SK-N-SH (cell line): ENCODE measurements around the gene MTHFD2L. TPM values are rescaled to one million over a fixed set of nuclear protein-coding genes. Genes with fewer than 3 reads are reported as not detected.

Experiments
- CTCF ChIA-PET: fragments of 300-600, 350-600 bp; formaldehyde crosslinking; extraction: SDS; loops from one replicate; lab custom pipeline; 2021; lab: Yijun Ruan, JAX
- POLR2A ChIA-PET: fragments of 350-600 bp; sonication (Branson Sonifier 250); formaldehyde crosslinking; extraction: SDS; loops from one replicate; lab custom pipeline; 2020; ENCODE audit warnings: antibody characterized with exemption, inconsistent platforms; lab: Yijun Ruan, JAX
- DNase-seq: peaks from one replicate; pipeline ENCODE4 v3.0.0; 2012
- H2AFZ ChIP-seq: fragments of 200-600 bp; sonication (generic); 2 replicates; pipeline ENCODE4 v1.8.1; 2016; ENCODE audit warnings: antibody characterized with exemption, mild to moderate bottlenecking, low read depth
- H3F3A ChIP-seq: fragments of 200-600 bp; sonication (generic); replicated peaks from 2 replicates; pipeline ENCODE3; 2016; ENCODE audit warnings: antibody characterized with exemption, mild to moderate bottlenecking; ENCODE audit not compliant: insufficient read depth
- H3K27ac ChIP-seq, 2 experiments: fragments of 200-500 bp in 1 of 2; fragments of 200-600 bp in 1 of 2; sonication (Bioruptor generic) in 1 of 2; sonication (generic), shearing (Covaris generic) in 1 of 2; 2 replicates each; pipeline versions ENCODE4 v1.5.1 to v1.6.1; 2014 to 2016; ENCODE audit warnings: low read depth in 2 of 2, inconsistent platforms in 1 of 2, low read length in 1 of 2, mild to moderate bottlenecking in 1 of 2, mixed read lengths in 1 of 2
- H3K27me3 ChIP-seq: fragments of 200-600 bp; sonication (generic), shearing (Covaris generic); 2 replicates; pipeline ENCODE4 v1.6.1; 2016; ENCODE audit warnings: mixed run types; ENCODE audit not compliant: insufficient read depth
- H3K36me3 ChIP-seq, 2 experiments: fragments of 200-500 bp in 1 of 2; fragments of 200-600 bp in 1 of 2; sonication (Bioruptor generic) in 1 of 2; sonication (generic) in 1 of 2; replicated peaks in 1 of 2; 2 replicates each; pipeline versions ENCODE3 to v1.5.1; 2014 to 2016; ENCODE audit warnings: low read length in 1 of 2, mild to moderate bottlenecking in 1 of 2; ENCODE audit not compliant: insufficient read depth in 2 of 2, control insufficient read depth in 1 of 2
- H3K4me1 ChIP-seq, 2 experiments: fragments of 200-500 bp in 1 of 2; fragments of 200-600 bp in 1 of 2; sonication (Bioruptor generic) in 1 of 2; sonication (generic), shearing (Covaris generic) in 1 of 2; 2 replicates each; pipeline versions ENCODE4 v1.5.1 to v1.6.1; 2014 to 2016; ENCODE audit warnings: low read depth in 1 of 2, low read length in 1 of 2, mixed run types in 1 of 2; ENCODE audit not compliant: insufficient read depth in 2 of 2, control insufficient read depth in 1 of 2
- H3K4me2 ChIP-seq: fragments of 200-600 bp; sonication (generic), shearing (Covaris generic); 2 replicates; pipeline ENCODE4 v1.6.1; 2017; ENCODE audit warnings: mixed run types
- H3K4me3 ChIP-seq, 2 experiments: fragments of 200-500 bp in 1 of 2; fragments of 200-600 bp in 1 of 2; sonication (Bioruptor generic) in 1 of 2; sonication (generic), shearing (Covaris generic) in 1 of 2; 2 replicates each; pipeline versions ENCODE4 v1.5.1 to v1.8.1; 2014 to 2016; ENCODE audit warnings: low read depth in 2 of 2, inconsistent platforms in 1 of 2, low read length in 1 of 2, mild to moderate bottlenecking in 1 of 2, mixed read lengths in 1 of 2, moderate library complexity in 1 of 2
- H3K79me2 ChIP-seq: fragments of 200-600 bp; sonication (generic); 2 replicates; pipeline ENCODE4 v1.8.1; 2017; ENCODE audit warnings: mild to moderate bottlenecking; ENCODE audit not compliant: insufficient read depth
- H3K9ac ChIP-seq: fragments of 200-600 bp; sonication (generic); 2 replicates; pipeline ENCODE4 v1.6.1; 2017; ENCODE audit warnings: mixed run types
- H3K9me2 ChIP-seq: fragments of 200-600 bp; sonication (generic); 2 replicates; pipeline ENCODE4 v1.6.1; 2017; ENCODE audit warnings: mixed run types
- H3K9me3 ChIP-seq: fragments of 200-600 bp; sonication (generic); 2 replicates; pipeline ENCODE4 v1.6.1; 2017; ENCODE audit warnings: mixed run types, mild to moderate bottlenecking, moderate library complexity
- H4K20me1 ChIP-seq: fragments of 200-600 bp; sonication (generic); 2 replicates; pipeline ENCODE4 v1.6.1; 2017; ENCODE audit warnings: mild to moderate bottlenecking, mixed run types; ENCODE audit not compliant: insufficient read depth
- CTCF ChIP-seq: fragments of 200-600 bp; sonication (generic); IDR thresholded peaks from 2 replicates; pipeline ENCODE4 v1.6.1; 2017; ENCODE audit warnings: antibody characterized with exemption, mild to moderate bottlenecking, moderate library complexity
- ELF1 ChIP-seq: IDR thresholded peaks from 2 replicates; pipeline ENCODE4 v1.4.0; 2012
- EP300 ChIP-seq, 2 experiments: IDR thresholded peaks; 2 replicates each; pipeline versions ENCODE4 v1.4.0 to v1.6.1; 2012; ENCODE audit warnings: borderline replicate concordance in 1 of 2, low read depth in 1 of 2, low read length in 1 of 2
- FOXM1 ChIP-seq: IDR thresholded peaks from 2 replicates; pipeline ENCODE4 v1.4.0; 2012; ENCODE audit warnings: low read depth, mild to moderate bottlenecking
- IRF3 ChIP-seq: fragments of 150-350 bp; IDR thresholded peaks from 2 replicates; pipeline ENCODE4 v1.6.1; 2016; ENCODE audit warnings: mild to moderate bottlenecking, low read depth, low read length
- MAX ChIP-seq: IDR thresholded peaks from 2 replicates; pipeline ENCODE4 v1.4.0; 2012; ENCODE audit warnings: low read depth
- MEF2A ChIP-seq: IDR thresholded peaks from 2 replicates; pipeline ENCODE4 v1.4.0; 2012; ENCODE audit warnings: low read depth, borderline replicate concordance
- NRF1 ChIP-seq: IDR thresholded peaks from 2 replicates; pipeline ENCODE4 v1.6.1; 2012; ENCODE audit warnings: low read depth, mild to moderate bottlenecking, low read length
- PBX3 ChIP-seq: IDR thresholded peaks from 2 replicates; pipeline ENCODE4; 2012
- POLR2AphosphoS5 ChIP-seq: IDR thresholded peaks from 2 replicates; pipeline ENCODE4 v1.6.1; 2012; ENCODE audit warnings: low read depth, low read length
- RAD21 ChIP-seq: IDR thresholded peaks from 2 replicates; pipeline ENCODE4 v1.6.1; 2012; ENCODE audit warnings: mild to moderate bottlenecking, low read length
- RXRA ChIP-seq: IDR thresholded peaks from 2 replicates; pipeline ENCODE4 v1.4.0; 2012; ENCODE audit warnings: low read depth, mild to moderate bottlenecking, borderline replicate concordance
- SIN3A ChIP-seq: IDR thresholded peaks from 2 replicates; pipeline ENCODE4 v1.6.1; 2012; ENCODE audit warnings: low read depth, mild to moderate bottlenecking, low read length, moderate library complexity, borderline replicate concordance
- SMC3 ChIP-seq: IDR thresholded peaks from 2 replicates; pipeline ENCODE4 v1.6.1; 2012; ENCODE audit warnings: low read depth, low read length, improper control_type of control experiment
- TAF1 ChIP-seq: IDR thresholded peaks from 2 replicates; pipeline ENCODE4 v1.6.1; 2012; ENCODE audit warnings: low read depth, mild to moderate bottlenecking, low read length, moderate library complexity, borderline replicate concordance
- TCF12 ChIP-seq: IDR thresholded peaks from 2 replicates; pipeline ENCODE4 v1.4.0; 2012
- TEAD4 ChIP-seq: IDR thresholded peaks from 2 replicates; pipeline ENCODE4 v1.4.0; 2012; ENCODE audit warnings: mild to moderate bottlenecking, borderline replicate concordance; ENCODE audit not compliant: insufficient read depth
- USF1 ChIP-seq: IDR thresholded peaks from 2 replicates; pipeline ENCODE4 v1.4.0; 2012; ENCODE audit warnings: low read depth, borderline replicate concordance
- USF2 ChIP-seq: fragments of 150-350 bp; IDR thresholded peaks from 2 replicates; pipeline ENCODE4 v1.6.1; 2017; ENCODE audit warnings: antibody characterized with exemption, low read length, low read depth, borderline replicate concordance
- WGBS: methylation state at CpG from one replicate; pipeline ENCODE4 v1.1.6; 2017; ENCODE audit warnings: low lambda C conversion rate; 5-methylcytosine and 5-hydroxymethylcytosine counted together
- polyA plus RNA-seq, 3 experiments: library from polyadenylated mRNA; depleted of rRNA; stranded (reverse); fragments of >200 nt; gene quantifications; 2 replicates each; pipeline ENCODE4 v1.2.3, GENCODE V29; 2012

Gene MTHFD2L
- polyA plus RNA-seq, 1 of the 3 experiments (the other 2 are of a cell fraction), result 4.8 TPM

GRCh38 chr4:74190919-74191397 is 33.0 kb downstream of the MTHFD2L start:
- no peak overlapping the region for H2AFZ ChIP-seq
- H3F3A ChIP-seq, result peaks cover 4% of the 10 kb centered on the region
- no peak for DNase-seq
- no peaks in the 10 kb centered on the region for H4K20me1 ChIP-seq
- 60% methylated on average over 4 of the region's 4 CpGs for WGBS
- no peak overlapping the region for H3K4me2 ChIP-seq
- H3K9me3 ChIP-seq, result no peaks in the 10 kb centered on the region
- no peaks in the 10 kb centered on the region for H3K79me2 ChIP-seq
- TF ChIP-seq PBX3 (no peak), MEF2A (no peak), NRF1 (no peak), ELF1 (no peak), CTCF (no peak), MAX (no peak), RAD21 (no peak), USF2 (no peak), TEAD4 (no peak), EP300 (IDR thresholded peaks at IDR 0.05; ENCODE audit: borderline replicate concordance in 1 of 2, low read depth in 1 of 2, low read length in 1 of 2) (no peak), SIN3A (no peak), TAF1 (no peak), USF1 (no peak), FOXM1 (no peak), TCF12 (no peak), IRF3 (no peak), POLR2AphosphoS5 (no peak), RXRA (no peak), SMC3 (no peak)
- no peaks in the 10 kb centered on the region for H3K9me2 ChIP-seq
- no peaks in the 10 kb centered on the region for H3K27me3 ChIP-seq
- H3K36me3 ChIP-seq, result no peaks in the 10 kb centered on the region
- H3K4me3 ChIP-seq, result no peak overlapping the region
- POLR2A ChIA-PET, result no interaction called here
- CTCF ChIA-PET, result interaction anchor here (1.4 to 2.6 kb wide), 3 partner anchors 8 to 122 kb away, joined by 5 to 11 read pairs (median 8); no protein-coding TSS in a partner anchor
- no peak overlapping the region for H3K27ac ChIP-seq
- H3K9ac ChIP-seq, result no peak overlapping the region
- no peaks in the 10 kb centered on the region for H3K4me1 ChIP-seq
